Activated CD8-positive, alpha-beta T cell treated with anti-CD3 and anti-CD28 coated beads for 36 hours (primary cell): ENCODE results near the gene EDEM1. TPM values are rescaled to one million over a fixed set of nuclear protein-coding genes. Genes with fewer than 3 reads are reported as not detected.

Source experiments
- ATAC-seq: fragments of 200-7000 bp; cut with Tn5 transposase; one replicate; pipeline ENCODE4 v1.10.0; 2021; ENCODE audit warnings: mild to moderate bottlenecking, moderate library complexity
- CTCF ChIA-PET: fragments of 350-600 bp; sonication (Branson Sonifier 250); formaldehyde crosslinking; loops from one replicate; lab custom pipeline; 2021; ENCODE audit warnings: antibody characterized with exemption; lab: Charles Lee
- POLR2A ChIA-PET: fragments of 350-600 bp; sonication (Branson Sonifier 250); formaldehyde crosslinking; loops from one replicate; lab custom pipeline; 2021; ENCODE audit warnings: antibody characterized with exemption; lab: Charles Lee
- DNase-seq: peaks from one replicate; pipeline ENCODE4 v3.0.0-alpha.2; 2020
- H3K27ac Mint-ChIP-seq: one replicate; pipeline ENCODE4 v1.8.0; 2021; ENCODE audit warnings: mild to moderate bottlenecking, mixed read lengths
- H3K27me3 Mint-ChIP-seq: one replicate; pipeline ENCODE4 v1.8.0; 2021; ENCODE audit warnings: mixed read lengths
- H3K36me3 Mint-ChIP-seq: one replicate; pipeline ENCODE4 v1.8.0; 2021; ENCODE audit warnings: low read depth, mixed read lengths
- H3K4me1 Mint-ChIP-seq: one replicate; pipeline ENCODE4 v1.8.0; 2021; ENCODE audit warnings: low read depth, mixed read lengths
- H3K4me3 Mint-ChIP-seq: one replicate; pipeline ENCODE4 v1.8.0; 2021; ENCODE audit warnings: mild to moderate bottlenecking, moderate library complexity, mixed read lengths
- H3K9me3 Mint-ChIP-seq: one replicate; pipeline ENCODE4 v1.8.0; 2021; ENCODE audit warnings: mixed read lengths
- CTCF ChIP-seq: fragments of 200-600 bp; IDR thresholded peaks from one replicate; pipeline ENCODE4 v1.8.0; 2022; ENCODE audit warnings: antibody characterized with exemption, mild to moderate bottlenecking
- intact Hi-C: fragments of 100-400 bp; cut with micrococcal nuclease; formaldehyde crosslinking; loops from one replicate; pipeline ENCODE4 v1.10.0; 2022
- total RNA-seq, 2 experiments: library from RNA; stranded (reverse); gene quantifications; one replicate each; pipeline ENCODE4 v1.2.3, GENCODE V29; 2021

Gene EDEM1
- total RNA-seq, 2 experiments from 2014 or later = 156 to 159 TPM

DNA sequence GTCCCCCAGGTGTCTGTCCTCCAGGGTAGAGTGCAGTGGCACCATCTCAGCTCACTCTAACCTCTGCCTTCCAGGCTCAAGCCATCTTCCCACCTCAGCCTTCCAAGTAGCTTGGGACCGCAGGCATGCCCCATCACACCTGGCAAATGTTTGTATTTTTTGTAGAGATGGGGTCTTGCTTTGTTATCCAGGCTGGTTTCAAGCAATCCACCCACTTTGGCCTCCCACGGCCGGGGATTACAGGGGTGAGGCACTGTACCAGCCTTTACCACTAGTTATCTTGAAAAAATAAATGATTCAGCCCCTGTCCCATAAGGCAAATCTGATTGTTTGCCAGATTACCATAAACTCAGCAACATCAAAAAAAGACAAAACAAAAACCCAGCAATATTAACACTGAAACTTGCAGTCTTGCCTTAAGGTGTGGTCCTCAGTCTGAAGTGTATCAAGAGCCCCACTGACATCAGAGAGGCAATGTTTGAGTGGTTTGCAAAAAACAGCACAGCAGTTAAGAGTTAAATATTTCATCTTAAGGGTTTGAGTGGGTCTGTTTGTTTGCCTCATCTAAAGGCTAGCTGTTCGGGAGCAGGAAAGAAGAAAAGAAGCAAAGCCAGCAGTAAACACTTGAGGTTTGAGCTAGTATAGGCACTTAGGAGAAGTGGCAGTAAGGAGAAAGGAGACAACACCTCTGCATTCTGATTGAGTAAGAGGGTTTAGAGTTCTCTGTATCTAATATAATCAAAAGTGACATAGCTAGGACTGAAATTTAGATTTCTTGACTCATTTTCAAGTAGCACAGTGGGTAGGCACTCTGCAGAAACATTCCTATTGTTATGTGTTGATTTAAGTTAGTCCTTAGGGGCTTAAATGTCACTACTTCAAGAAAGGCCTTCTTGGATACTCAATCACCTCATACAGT is 26.3 kb upstream of the EDEM1 start:
- H3K4me1 Mint-ChIP-seq = peaks cover 62% of the 10 kb centered on the region
- peak; percentile 28 for DNase-seq
- POLR2A ChIA-PET = no interaction called here
- peaks cover 7% of the 10 kb centered on the region for H3K36me3 Mint-ChIP-seq
- CTCF ChIA-PET = interaction anchor here (1.0 to 1.4 kb wide), 6 partner anchors 24 to 450 kb away, joined by 3 to 5 read pairs (median 4); no protein-coding TSS in a partner anchor
- peak; percentile 64 for ATAC-seq
- H3K27me3 Mint-ChIP-seq = no peaks in the 10 kb centered on the region
- intact Hi-C loops = no loop called here
- no peaks in the 10 kb centered on the region for H3K9me3 Mint-ChIP-seq
- H3K4me3 Mint-ChIP-seq = no peak overlapping the region
- no peak for TF ChIP-seq CTCF
- H3K27ac Mint-ChIP-seq = peak overlapping the region; percentile 32

- no peak overlapping the region for H3K27ac Mint-ChIP-seq
Measured at GRCh38 chr3:5162102-5162501, 25.4 kb upstream of the EDEM1 start.

GRCh38 chr3:5165698-5166097 is 21.8 kb upstream of the EDEM1 start:
- DNase-seq (no peak), ATAC-seq (no peak)
- Mint-ChIP-seq H3K9me3 (no peaks in the 10 kb centered on the region), H3K36me3 (peaks cover 5% of the 10 kb centered on the region), H3K27ac (peak overlapping the region; percentile 42), H3K4me1 (peaks cover 56% of the 10 kb centered on the region), H3K4me3 (no peak overlapping the region), H3K27me3 (no peaks in the 10 kb centered on the region)
- intact Hi-C loops = no loop called here
- no peak for TF ChIP-seq CTCF
- CTCF ChIA-PET = no interaction called here
- POLR2A ChIA-PET = interaction anchor here (0.8 kb wide), 1 partner anchor 23 kb away, joined by 3 read pairs; no protein-coding TSS in a partner anchor

More at GRCh38 chr3:5162102-5162501, 25.4 kb upstream of the EDEM1 start:
- CTCF ChIA-PET = interaction anchor here (1.0 to 1.4 kb wide), 5 partner anchors 25 to 451 kb away, joined by 3 to 5 read pairs (median 3); no protein-coding TSS in a partner anchor
- no peak for DNase-seq
- TF ChIP-seq CTCF = no peak
- no peak for ATAC-seq
- H3K36me3 Mint-ChIP-seq = peaks cover 5% of the 10 kb centered on the region
- no peaks in the 10 kb centered on the region for H3K27me3 Mint-ChIP-seq
- POLR2A ChIA-PET = no interaction called here
- peaks cover 65% of the 10 kb centered on the region for H3K4me1 Mint-ChIP-seq
- H3K9me3 Mint-ChIP-seq = no peaks in the 10 kb centered on the region
- intact Hi-C loops = no loop called here
- H3K4me3 Mint-ChIP-seq = no peak overlapping the region

DNA sequence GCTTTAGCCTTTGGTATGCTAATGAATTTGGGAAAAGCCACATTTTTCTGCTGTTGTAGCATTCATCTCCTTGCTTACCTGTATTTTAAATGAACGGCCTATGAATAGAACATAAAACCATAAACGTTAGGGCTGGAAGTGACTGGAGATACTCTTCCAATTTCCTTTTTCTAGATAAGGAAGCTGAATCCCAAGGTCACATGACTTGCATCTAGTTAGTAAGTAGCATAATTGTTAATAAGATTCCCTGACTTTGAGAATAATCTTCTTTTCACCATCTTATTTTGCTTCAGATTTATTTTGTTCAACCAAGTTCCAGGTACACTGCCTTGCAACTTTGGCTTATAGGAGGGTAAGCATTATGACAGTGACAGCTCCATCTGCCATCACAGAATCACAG is 20.7 kb upstream of the EDEM1 start:
- CTCF ChIA-PET = interaction anchor here (1.1 to 1.5 kb wide), 2 partner anchors 10 to 31 kb away, joined by 5 to 7 read pairs; no protein-coding TSS in a partner anchor

More for the DNA sequence above, 20.7 kb upstream of the EDEM1 start:
- intact Hi-C loops = no loop called here
- POLR2A ChIA-PET = interaction anchor here (0.6 kb wide), 1 partner anchor 30 kb away, joined by 3 read pairs; no protein-coding TSS in a partner anchor
- no peaks in the 10 kb centered on the region for H3K27me3 Mint-ChIP-seq
- no peak for TF ChIP-seq CTCF
- DNase-seq (no peak), ATAC-seq (no peak)
- no peaks in the 10 kb centered on the region for H3K9me3 Mint-ChIP-seq
- H3K4me3 Mint-ChIP-seq = no peak overlapping the region
- no peak overlapping the region for H3K27ac Mint-ChIP-seq
- H3K36me3 Mint-ChIP-seq = peaks cover 7% of the 10 kb centered on the region
- peaks cover 45% of the 10 kb centered on the region for H3K4me1 Mint-ChIP-seq
